NCI-H1930 (cell line): ENCODE measurements around the gene CINP.
"Not testable (repeated sequence)": the region's sequence is repeated elsewhere in the genome, so short reads cannot be mapped to it uniquely, and the experiment has no call there.

ENCODE experiments used
- DNase-seq, 2 experiments: peaks; one replicate each; lab custom pipeline; 2025; lab: John Stamatoyannopoulos, UW

The CINP gene

DNA sequence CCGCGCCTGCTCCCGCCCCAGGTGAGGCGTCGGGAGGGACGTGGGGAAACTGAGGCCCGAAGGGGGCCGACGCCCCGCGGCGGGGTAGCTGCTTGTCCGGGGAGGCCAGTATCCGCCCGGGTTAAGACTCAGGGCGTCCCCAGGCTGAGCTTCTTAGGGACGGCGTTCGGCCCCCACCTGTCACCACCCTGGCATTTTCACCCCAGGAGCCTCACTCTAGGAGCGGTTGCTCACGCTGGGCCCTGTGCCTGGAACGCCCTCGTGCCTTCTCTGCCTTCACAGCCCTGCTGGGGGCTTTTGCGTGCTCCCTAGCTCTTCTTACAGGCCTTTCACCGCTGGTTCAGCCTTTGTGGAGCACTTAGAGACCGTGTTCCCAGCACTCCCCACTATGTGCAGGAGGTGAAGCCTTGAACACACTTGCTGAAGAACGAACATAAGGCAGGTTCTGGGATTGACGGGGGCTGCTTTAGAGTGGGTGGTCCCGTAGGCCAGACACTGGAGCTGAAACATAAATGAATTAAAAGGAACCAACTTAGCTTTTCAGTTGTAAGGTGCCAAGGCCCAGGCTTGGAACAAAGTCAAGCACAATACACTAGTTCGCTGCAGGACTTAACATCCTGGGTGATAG, 42.5 kb downstream of the CINP start:
- DNase-seq, result no peak

DNA sequence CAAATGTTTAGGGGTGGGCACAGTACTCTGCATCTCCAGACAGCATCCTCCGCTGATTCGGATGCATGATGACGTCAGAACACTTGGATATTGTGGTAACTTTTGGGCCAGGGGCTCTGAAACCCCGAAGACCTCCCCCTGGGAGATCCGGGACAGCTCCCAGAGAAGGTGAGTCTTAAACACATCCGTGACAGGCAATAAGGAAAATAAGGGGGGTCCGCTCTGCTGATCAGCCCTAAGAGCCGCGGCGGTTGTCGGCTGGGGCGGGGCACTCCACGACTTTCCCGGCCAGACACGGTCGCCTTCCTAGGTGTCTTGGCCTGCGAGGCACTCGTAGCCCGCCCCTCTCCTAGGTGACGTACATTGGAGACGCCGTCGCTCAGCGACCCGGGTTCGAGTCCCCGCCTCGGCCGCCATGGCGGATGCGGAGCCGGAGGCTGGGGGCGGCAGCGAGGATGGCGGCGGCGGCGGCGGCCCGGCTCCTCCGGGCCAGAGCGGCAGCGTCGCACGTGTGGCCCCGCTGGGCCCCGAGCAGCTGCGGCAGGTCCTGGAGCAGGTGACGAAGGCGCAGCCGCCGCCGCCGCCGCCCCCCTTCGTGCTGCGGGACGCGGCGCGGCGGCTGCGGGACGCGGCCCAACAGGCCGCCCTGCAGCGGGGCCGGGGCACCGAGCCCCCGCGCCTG, 43.2 kb downstream of the CINP start, which contains the start of gene ZNF839:
Gene ZNF839, plus strand, starts transcription at position 396 of the 682 bp plus-strand sequence. Its CDS starts 20 bp downstream, at position 416.
- DNase-seq, result peak; percentile 81 to 88

DNA sequence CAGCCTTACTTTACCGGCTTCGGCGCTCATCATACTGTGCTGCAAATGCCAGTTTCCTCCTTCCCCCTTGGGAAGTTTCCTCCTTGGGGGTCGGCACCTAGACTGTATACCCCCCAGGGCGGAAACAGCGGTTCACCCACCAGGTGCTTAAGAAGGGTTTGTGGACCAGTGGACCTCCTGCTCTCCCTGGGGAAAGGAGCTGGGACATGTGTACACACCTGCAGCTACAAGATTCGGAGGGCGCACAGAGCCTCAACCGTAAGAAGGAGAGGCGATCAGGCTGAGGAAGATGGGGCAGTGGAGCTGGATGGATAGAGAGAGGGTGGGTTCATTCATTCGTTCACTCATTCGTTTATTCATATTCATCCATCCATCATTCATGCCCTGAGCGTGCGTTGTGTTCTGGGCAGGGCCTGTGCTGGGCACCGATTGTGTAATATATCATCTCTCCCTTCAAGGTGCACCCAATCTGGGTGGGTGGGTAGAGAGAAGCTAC, 43.9 kb downstream of the CINP start:
- no peak for DNase-seq

DNA sequence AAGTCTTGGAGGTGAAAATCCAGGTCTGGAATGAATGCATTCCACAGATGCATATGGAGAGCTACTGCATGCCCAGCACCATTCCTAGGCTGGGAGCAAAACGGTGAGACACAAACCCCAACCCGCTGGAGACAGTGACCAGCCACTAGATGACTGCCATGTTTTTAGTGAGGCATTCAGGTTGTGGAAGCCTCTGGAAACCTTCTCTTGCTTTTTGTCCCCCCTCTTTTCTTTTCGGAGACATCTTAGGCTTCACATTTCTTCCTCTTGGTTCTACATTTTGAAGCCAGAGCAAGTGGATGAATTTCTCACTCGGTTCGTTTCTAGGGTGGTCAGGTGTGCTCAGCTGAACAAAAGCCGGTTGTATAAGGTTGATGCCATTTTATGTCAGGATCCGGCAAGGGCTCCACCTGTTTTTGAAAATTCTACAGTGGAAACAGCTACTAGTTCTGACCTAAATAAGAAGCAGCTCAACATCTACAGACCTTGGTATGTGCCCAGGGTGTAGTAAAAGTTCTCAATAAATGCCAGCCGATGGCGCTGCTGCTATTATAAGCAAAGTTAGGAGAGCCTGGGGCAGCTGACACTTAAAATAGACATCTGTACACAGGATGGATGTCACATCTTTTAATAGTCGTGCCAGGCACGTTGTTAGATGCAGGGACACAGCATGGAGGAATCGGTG, 45.0 kb downstream of the CINP start:
- peak; percentile 38 to 56 for DNase-seq

DNA sequence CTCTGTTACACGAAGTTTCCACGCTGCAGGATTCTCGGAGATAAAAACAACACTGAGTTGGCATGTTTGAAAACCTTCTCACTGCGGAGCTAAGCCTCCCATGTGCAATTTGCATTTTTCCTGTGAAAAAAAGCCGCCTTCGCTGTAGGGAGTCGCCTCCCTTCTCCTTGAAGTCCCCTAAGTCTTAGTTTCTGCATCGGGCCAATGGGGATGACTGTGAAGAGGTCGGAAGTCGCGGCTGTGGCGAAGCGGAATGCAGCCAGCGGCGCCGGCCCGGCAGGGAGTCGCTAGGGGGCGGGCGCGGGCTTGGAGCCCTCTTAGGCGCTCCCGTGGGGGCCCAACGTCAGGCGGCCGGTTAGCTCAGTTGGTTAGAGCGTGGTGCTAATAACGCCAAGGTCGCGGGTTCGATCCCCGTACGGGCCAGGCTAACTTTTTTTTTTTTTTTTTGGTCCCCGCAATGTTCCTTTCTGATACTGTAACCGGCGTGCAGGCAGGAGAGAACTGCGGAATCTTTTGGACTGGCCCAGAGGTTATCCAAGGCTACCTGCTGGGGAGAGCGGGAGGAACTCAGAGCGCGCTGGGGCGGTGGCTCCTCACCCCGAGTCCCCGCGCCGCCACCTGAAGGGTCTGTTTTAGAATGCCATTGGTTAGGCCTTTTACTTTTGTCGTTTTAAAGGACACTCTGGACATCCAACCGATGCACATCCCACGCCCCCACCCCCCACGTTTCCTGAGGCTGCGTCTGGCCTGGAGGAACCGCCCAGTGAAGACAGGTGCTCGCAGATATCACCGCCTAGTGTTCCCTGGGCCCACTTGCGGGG, 45.7 kb downstream of the CINP start:
- peak; percentile 73 to 77 for DNase-seq

DNA sequence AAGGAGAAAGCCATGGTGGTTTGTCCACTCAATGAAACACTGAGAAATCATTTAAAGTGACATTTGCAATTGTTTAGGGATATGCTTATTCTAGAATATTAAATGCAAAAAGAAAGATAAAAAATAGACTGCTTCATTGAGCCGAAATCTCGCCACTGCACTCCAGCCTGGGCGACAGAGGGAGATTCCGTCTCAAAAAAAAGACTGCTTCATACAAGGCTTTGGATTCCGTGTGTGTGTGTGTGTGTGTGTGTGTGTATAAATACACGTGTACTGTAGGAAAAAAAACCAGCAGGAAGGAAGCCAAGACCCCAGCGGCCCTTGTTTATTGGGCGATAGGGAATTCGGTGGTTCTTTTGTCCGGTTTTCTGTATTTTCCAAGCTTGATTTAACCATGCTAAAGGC, 46.4 kb downstream of the CINP start:
- peak in 1 of 2 experiments; percentile 47 for DNase-seq

DNA sequence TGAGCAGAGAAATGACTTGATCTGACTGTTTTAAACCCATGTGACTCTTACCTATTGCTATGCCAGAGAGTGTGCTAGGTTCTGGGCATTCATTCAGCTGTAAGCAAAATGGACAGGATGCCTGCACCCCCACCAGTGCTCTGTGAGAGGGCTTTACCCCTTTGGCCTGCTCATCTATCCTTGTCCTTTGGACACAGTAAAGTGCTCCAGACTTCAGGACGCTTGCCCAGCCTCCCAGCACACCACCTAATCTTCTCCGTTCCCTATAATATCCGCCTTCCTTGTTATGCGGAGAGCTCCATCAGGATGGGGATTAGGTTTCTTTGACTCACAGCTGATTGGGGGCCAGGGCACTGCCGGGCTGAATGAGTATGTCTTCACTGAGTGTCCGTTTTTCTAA, 47.6 kb downstream of the CINP start:
- DNase-seq, result no peak

DNA sequence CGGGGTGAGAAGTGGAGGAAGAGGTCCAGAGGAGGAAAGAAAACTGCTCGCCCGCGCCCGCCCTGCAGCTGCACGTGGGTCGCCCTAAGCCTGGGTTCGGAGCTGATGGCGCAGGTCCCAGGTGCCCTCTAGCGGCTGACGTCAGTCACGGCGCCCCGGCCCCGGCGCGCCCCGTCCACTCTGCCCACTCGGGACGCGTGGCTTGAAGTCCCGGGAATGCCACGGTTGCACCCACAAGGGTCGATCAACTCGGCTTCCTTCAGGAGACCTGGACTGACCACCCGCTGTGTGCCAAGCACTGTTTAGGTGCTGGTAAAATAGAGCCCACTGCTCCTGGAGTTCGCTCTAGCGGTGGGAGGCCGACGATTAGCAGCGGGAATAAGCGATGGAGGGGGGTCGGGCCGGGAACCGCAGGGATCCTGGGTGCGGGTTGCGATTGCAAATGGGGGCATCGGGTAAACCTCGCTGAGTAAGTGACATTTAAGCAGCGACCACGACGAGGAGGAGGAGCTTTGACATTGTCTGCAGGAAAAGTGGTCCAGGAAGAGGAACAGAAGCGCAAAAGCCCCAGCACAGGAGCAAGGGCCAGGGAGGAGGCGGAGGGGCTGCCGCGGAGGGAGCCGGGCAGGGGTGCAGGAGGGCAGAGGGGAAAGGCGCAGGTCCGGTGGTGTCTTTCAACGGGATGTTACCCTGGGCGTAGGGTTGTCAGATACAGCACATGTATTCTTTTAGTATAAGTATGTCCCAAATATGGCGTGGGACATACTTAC, 48.3 kb downstream of the CINP start:
- peak; percentile 72 to 75 for DNase-seq

DNA sequence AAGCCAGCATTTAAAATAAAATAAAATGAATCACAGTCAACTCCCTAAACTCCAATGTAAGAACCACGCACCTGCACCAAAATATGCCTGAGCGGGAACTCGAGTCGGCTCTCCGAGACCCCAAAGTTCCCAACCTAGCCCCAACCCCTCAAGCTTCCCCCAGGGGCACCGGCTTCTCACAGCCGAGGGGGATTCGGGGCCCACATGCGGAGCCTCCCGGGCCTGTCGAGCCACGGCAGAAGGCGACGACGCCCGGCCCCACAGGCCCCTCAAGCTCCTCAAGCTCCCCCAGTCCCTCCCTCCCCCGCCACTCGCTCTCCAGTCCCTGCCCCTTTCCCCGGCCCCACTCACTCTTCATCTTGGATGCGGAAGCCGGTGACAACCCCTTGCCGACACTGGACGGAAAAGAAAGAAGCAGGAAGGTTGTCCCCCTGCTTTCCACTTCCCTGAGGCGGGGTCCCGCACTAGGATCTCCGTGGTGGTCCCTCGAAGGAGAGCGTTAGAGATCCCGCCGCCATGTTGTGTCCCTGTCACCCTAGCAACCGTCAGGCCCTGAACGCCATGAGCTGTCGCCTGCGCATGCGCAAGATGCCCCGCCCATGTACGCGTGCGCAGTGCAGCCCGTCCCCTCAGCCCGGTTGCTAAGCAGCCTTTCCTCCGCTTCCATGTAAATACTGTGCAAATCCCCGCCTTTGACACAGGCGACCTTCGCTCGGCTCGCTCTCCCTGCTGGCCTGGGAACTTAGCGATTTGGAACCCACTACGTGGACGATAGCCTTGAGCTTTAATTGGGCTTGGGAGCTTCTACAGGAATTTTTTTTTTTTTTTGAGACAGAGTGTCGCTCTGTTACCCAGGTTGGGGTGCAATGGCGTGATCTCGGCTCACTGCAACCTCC, 57.8 kb downstream of the CINP start, which contains the start of gene MOK:
Gene MOK, minus strand, starts transcription at position 554 of the 896 bp plus-strand sequence. Its CDS starts 196 bp downstream, at position 358.
- DNase-seq, result peak; percentile 93 to 95

DNA sequence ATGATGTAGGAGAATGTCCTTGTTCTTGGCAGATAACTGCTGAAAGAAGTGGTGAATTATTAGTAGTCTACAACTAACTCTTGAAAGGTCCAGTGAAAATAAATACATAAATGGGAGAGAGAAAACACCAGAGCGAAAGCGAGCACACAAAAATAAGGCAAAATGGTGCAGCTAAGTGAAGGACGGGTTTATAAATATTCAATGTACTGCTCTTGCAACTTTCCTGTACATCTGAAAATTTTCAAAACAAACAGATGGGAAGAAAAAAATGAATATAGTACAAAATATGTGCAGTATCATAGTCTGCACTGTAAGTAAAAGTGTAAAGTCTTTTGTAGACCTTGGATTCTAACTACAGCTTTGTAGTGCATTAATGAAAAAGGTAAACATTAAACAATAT, 59.0 kb downstream of the CINP start:
- no peak for DNase-seq

DNA sequence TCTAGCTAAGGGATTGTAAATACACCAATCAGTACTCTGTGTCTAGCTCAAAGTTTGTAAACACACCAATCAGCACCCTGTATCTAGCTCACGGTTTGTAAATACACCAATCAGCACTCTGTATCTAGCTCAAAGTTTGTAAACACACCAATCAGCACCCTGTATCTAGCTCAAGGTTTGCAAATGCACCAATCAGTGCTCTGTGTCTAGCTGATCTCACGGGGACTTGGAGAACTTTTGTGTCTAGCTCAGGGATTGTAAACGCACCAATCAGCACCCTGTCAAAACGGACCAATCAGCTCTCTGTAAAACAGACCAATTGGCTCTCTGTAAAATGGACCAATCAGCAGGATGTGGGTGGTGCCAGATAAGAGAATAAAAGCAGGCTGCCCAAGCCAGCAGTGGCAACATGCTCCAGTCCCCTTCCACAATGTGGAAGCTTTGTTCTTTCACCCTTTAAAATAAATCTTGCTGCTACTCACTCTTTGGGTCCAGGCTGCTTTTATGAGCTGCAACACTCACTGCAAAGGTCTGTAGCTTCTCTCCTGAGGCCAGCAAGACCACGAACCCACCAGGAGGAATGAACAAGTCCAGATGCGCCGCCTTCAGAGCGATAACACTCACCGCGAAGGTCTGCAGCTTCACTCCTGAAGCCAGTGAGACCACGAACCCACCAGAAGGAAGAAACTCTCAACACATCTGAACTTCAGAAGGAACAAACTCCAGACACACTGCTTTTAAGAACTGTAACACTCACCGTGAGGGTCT, 64.2 kb downstream of the CINP start:
- DNase-seq, result not testable (repeated sequence)
